GM18511 (cell line): Measurements from ENCODE around the gene UGT1A7.

Experiments
- ATAC-seq: cut with Tn5 transposase; IDR thresholded peaks from one replicate; pipeline ENCODE4 v1.9.1; 2021; ENCODE audit warnings: mild to moderate bottlenecking, moderate library complexity; ENCODE audit not compliant: unreplicated experiment

The UGT1A7 gene

DNA sequence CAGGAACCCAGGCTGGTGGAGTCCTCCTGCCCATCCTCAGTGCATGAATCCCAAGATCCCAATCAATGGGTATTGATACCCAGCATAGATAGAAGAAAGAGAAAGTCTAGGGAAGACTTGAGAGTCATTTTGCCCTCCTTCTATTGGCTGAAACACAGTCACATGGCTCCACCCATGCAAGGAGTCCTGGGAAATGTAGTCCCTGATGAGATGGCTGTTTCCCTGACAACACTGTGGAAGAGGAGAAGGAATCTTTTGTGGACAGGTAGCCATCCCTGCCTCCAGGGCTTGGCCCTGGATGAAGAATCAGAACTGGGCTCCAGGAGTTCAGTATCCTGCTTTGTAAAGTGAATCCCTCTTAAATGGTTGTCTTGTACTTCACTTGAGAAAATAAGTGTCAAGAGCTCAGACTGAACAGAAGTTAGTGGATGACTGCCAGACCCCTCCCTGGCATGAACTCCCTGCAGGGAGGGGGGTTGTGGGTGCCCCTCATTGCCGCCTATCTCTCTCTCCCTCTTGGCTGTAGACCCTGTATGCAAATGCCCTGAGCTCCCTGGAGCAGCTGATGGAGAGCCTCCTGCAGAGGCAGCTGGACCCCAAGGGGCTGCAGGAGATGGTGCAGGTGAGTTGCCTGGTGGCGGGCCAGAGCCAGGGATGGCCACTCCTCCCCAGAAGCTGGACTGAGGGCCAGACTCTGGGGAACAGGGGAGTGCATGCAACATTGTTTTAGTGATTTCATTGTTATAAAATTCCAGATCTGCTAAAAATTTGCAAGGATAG is 132.5 kb downstream of the UGT1A7 start:
- no peak for ATAC-seq

DNA sequence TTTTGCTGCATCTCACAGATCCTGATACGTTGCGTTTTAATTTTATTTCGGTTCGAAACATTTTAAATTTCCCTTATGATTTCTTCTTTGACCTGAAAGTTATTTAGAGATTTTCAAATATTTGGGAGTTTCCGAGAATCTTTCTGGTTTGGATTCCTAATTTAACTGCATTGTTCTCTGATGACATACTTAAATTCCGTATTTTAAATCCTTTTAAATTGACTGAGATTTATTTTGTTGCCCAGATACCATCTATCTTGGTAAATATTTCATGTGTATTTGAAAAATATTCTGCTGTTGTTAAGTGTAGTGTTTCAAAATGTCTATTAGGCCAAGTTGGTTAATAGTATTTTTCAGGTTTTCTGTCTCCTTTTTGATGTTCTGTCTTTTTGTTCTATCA is 134.2 kb downstream of the UGT1A7 start:
- no peak for ATAC-seq

DNA sequence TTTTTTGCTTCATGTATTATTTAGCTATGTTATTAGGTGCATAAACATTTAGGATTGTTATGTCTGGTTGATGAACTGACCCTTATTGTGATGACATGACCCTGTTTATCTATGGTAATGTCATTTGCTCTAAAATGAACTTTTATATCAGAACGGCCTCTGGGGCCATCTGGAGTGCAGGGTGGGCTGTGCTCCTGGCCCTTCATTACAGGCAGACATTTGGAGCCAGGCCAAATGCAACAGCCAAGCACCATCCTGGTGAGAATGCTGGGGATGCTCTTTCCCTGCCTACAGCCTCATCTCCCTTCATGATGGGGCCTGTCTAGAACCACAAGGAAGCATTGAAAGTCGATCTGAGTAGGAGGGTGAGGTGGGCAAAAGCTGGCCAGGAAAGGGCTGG is 134.6 kb downstream of the UGT1A7 start:
- no peak for ATAC-seq

DNA sequence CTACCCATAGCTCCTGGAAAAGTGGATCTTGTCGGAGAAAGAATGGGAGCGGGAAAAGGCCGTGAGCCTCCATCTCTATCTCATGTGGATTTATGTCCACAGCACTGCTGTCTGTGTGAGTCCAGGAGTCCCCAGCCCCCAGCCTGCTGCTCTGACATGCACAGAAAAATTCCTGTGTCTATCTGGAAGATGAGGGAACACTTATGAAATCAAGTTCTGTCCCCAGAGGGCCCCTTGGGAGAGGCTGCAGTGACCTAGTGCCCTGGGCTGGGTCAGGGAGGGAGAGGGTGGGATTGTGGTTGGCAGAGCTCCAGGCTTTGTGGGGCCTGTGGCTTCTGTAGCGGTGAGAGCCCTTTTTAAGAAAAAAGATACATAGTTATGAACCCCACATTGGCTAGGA is 135.1 kb downstream of the UGT1A7 start:
- ATAC-seq: no peak

DNA sequence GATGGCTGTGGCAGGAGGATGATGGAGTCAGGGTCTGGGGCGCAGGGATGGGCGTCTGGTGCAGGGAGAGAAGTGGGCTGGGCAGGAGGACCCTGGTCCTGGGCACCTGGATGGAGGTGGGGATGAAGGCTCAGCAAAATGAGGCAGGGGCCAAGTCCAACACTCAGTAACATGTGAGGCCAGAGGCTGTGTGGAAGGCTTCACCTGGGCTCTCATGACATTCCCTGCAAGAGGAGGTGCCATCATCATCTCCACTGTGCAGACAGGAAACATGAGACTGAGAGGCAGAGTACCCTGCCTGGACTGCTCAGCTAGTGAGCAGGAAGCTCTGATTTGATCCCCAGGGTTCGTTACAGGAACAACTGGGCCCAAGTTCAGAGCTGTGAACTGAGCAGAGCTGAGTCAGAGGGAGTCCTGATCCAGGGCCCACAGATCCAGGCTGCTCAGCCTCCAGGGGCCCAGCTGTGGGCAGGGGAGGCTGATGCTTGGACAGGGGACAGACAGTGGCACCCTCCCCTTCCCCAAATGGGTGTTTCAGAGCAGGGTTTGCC is 135.7 kb downstream of the UGT1A7 start:
- no peak for ATAC-seq

DNA sequence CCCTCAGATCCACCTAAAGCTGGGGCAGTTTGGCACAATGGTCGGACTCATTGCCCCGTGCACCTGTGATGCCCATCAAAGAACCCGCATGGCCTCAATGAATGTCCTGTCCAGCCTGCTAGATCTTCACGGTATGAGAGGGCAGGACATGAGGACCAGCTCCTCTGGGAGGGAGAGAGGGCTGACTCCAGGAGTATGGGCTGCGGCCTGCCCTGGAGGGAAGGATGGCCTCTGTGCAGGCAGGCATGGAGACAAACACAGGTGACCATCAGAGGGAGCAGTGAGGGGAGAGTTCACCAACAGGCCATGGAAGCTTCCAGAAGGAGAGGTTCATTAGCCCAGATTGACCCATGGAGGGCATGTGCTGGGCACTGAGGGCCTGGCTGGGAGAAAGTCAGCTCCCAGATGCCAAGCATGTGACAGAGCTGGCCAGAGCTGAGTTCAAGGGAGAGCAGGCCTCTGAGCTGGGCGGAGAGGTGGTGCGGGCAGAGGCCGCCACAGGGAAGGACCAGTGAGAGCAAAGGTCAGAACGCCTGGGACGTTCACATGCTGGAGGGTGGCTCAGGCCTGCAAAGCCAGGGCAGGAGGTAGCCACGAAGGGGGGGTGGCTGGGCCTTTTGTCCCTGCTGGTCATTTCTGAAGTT is 136.4 kb downstream of the UGT1A7 start:
- ATAC-seq: no peak

DNA sequence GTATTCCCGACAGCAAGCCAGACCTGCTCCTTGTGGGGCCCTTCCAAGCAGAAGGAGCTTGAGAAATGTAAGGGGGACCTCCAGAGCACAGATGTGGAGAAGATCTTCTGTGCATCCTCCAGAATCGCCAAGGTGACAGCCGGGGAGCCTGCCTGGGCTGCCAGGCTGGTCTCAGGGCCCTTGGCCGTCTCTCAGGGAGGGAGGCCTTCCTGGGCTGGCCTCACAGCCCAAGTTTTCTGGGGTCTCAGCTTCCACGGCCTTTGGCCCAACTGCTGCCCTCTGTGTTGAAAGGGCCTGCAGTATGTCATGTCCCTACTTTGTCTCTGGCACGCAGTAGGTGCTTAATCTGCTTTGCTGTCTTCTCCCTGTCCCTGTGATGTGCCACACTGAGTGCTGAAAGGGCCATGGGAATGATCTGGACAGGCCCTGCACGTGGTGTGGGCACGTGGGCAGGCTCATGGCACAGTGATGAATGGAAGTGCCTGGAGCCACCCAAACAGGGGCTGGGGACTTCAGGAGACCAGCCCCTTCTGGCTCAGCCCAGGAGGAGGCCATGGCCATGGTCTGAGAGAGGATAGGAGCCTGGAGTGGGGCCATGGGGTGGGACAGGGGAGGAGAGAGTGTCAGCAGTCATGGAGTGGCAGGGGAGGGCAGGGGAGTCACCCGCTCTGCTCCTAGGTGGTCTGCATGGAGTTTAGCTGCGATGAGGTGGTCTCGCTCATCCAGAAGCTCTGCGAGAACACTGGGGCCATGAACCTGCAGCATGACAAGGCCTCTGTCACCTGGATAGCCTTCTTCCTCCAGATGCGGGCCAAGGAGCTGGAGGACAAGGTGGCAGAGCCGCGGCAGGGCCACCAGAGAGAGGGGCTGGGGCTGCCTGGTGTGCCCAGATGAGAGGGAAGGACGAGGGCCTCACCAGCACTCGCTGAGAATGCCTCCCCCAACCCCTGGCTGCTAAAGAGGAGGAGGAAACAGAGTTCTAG is 137.2 kb downstream of the UGT1A7 start:
- no peak for ATAC-seq

DNA sequence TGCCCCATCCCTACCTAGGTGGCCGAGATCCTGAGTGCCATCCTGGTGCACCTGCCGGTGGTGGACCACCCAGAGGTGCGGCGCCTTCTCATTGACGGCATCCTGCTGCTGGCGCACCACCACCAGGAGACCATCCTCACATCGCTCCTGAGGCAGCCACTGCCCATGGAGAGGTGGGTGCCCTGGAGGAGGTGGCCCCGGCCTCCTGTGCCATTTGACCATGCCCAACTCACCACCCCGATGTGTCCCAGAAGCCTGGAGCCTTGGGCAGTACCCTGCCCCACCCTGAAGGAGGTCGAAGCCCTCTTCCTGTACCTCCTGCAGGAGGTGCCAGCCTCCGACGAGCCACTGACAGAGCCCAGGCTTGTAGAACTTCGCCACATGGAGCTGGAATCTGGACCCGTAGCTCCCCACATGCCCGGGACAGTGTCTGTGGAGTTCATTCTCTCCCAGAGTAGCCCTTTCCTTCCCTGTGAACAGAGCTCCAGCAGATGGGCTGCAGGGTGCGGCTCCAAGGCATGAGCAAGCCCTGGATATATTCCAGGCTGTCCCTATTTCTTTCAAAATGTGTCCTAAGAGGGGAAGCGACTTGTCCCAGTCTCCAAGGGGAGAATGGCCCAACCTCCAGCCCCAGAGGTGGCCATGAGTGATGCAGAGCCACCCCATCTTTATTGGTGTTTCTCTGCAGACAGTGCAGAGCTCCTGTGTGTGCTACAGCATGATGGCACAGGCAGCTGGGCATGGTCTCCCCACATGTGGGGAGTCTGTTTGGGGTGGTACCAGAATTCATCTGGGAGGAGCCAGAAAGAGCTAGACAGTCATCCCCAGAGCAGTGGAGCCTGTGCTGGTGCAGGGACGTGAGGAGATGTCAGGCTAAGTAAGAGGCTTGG is 138.4 kb downstream of the UGT1A7 start:
- ATAC-seq: no peak

DNA sequence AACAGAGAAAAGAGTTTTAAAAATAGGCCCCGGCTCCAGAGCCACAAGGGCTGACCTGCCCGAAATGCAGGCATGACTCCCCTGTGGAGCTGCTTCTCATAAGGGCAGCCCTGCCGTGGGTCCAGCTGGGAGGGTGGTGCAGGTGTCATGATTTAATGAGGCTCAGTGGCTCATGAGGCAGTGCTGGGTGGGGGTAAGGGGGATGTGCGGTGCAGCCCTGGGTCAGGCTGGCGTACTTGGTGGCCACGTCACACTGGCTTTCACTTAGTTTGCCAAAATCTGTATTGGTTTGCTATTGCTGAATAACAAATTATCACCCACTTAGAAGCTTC is 139.0 kb downstream of the UGT1A7 start:
- no peak for ATAC-seq

DNA sequence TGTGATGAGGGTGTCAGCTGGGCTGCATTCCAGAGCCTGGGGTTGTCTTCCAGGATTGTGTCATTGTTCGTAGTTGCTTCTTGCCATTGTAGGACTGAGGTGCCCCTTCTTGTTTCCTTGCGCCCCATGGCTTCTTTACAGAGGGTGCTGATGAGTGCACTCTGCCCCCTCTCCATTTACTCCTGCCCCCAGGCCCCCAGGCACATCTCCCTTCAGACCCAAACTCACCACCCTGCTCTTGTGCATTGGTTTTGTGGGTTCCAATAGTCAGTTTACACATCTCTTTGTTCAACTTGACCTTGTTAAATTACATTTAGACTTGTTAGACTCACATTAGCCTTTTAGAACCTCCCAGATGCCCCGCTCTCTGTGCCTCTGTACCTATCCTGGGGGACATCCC is 139.5 kb downstream of the UGT1A7 start:
- ATAC-seq: no peak

DNA sequence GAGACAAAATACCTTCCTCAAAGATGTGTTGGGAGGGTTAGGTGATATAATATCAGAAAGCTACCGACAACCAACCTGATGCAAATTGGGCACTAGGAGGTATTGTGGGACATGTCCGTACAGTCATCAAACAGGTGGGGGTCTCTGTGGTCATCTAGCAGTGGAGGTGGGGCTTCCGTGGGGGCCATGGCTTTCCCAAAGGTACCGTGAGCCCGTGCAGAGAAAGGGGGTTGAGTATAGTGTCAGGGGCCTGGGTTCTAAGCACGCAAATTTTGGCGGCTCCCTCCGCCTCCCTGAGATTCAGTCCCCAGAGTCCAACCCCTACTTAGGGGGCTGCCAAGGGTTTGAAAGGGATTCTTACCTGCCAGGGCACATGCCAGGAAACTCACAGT is 140.0 kb downstream of the UGT1A7 start:
- no peak for ATAC-seq

DNA sequence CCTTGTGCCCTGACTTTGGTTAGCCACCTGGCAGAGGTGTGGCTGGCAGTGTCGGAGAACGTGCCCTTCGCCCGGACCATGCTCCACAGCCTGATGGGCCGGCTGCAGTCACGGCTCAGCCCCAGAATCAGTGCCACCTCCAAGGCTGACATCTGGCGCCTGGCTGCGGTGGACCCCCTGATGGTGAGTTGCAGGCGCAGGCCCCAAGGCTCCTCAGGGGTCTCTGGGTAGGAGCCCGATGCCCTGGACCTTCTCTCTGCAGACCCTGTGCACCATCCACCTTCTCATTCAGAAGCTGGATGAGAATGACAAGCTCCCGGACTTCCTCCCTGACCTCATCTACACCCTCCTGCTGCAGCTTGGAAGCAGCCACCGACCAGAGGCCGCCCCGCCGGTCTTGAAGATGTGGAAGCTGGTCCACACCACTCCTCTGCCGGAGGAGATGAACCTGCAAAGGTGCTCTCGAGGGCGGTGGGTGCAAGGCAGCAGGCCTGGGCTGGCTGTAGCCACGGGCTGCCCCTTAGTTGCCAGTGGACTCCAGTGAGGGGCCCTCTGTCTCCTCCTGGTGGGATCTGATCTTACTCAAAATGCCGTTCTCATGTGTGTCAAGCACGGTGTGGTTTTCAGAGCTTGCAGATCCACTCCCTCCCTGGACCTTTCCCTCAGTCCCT is 140.5 kb downstream of the UGT1A7 start:
- no peak for ATAC-seq
